ENCODE measurements around the gene DDX49.

DNA sequence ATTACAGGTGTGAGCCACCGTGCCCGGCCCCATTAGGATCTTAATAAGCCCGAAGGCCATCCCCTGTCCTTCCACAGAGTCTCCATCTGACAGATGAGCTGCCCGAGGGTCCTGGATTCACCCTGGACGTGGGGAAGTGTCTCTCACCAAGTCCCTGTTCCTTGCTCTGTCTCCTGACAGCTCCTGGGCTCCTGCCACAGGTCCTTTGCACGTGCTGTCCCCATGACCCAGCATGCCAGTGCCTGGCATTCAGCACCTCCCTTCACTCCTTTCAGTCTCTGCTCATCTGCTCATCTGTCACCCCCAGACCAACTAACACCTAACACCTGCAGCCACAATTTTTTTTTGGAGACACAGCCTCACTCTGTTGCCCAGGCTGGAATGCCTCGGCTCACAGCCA lies 38.0 kb upstream of the DDX49 start:
- TF ChIP-seq RNF2 (IDR thresholded peaks at IDR 0.05) (no peak), HCFC1 (IDR thresholded peaks at IDR 0.05; ENCODE audit: low read depth, low read length) (no peak), JUNB (CRISPR knock-in tag; conservative IDR thresholded peaks at IDR 0.05) (no peak), ETV6 (IDR thresholded peaks at IDR 0.05; ENCODE audit: borderline replicate concordance in 1 of 2, low read depth in 2 of 2, low read length in 1 of 2) (no peak), ETV6 (CRISPR knock-in tag; IDR thresholded peaks at IDR 0.05; ENCODE audit: borderline replicate concordance) (no peak), MAZ (CRISPR knock-in tag; conservative IDR thresholded peaks at IDR 0.05 in 1 of 2, IDR thresholded peaks at IDR 0.05 in 1 of 2) (no peak), MAFK (IDR thresholded peaks at IDR 0.05; ENCODE audit: low read length) (no peak), POLR2A (conservative IDR thresholded peaks at IDR 0.05) (no peak), ZZZ3 (IDR thresholded peaks at IDR 0.05) (no peak), KDM2B (CRISPR knock-in tag; IDR thresholded peaks at IDR 0.05) (no peak)

Measured in K562 (cell line).